GM12878 (cell line): ENCODE measurements around the gene REL. TPM values are rescaled to one million over a fixed set of nuclear protein-coding genes. Genes with fewer than 3 reads are reported as not detected.

ENCODE experiments used
- ATAC-seq: fragments of 200-7000 bp; cut with Tn5 transposase; 3 replicates; pipeline ENCODE4 v1.9.1; 2020; ENCODE audit warnings: mild to moderate bottlenecking, moderate library complexity
- BruUV-seq: library from RNA; stranded (reverse); fragments of 400-500 nt; replicated peaks from 2 replicates; lab custom pipeline; 2021; lab: Mats Ljungman, UMichigan
- CTCF ChIA-PET: fragments of 300-600 bp; sonication (Branson Sonifier 250); formaldehyde crosslinking; extraction: SDS; loops from one replicate; lab custom pipeline; 2021; ENCODE audit warnings: inconsistent platforms; lab: Yijun Ruan, JAX
- POLR2A ChIA-PET: fragments of 350-600 bp; formaldehyde crosslinking; extraction: SDS; loops from one replicate; lab custom pipeline; 2021; ENCODE audit warnings: inconsistent platforms; lab: Charles Lee
- RAD21 ChIA-PET: fragments of 300-600 bp; sonication (Branson Sonifier 250); formaldehyde crosslinking; loops from one replicate; lab custom pipeline; 2023; ENCODE audit warnings: antibody characterized with exemption; ENCODE audit not compliant: unreplicated experiment; lab: Charles Lee
- SMC1A ChIA-PET: fragments of 300-600 bp; sonication (Branson Sonifier 250); formaldehyde crosslinking; loops from one replicate; lab custom pipeline; 2023; ENCODE audit not compliant: unreplicated experiment, uncharacterized antibody; lab: Charles Lee
- DNase-seq: peaks from one replicate; pipeline ENCODE4 v3.0.0-alpha.2; 2011; ENCODE audit warnings: low read depth, low spot score
- FAIRE-seq: peaks from 3 replicates; lab custom pipeline; 2011; peaks lifted over from hg19 to GRCh38; lab: Jason Lieb, UNC
- H2AFZ ChIP-seq: 2 replicates; pipeline ENCODE4 v1.6.0; 2011; ENCODE audit warnings: low read depth, low read length, control low read depth; ENCODE audit not compliant: control insufficient read depth
- H3K27ac ChIP-seq: 2 replicates; pipeline ENCODE4 v1.5.1; 2011; ENCODE audit warnings: control low read depth; ENCODE audit not compliant: control insufficient read depth, insufficient read depth
- H3K27me3 ChIP-seq, 2 experiments: replicated peaks in 1 of 2; 2 replicates each; pipeline versions ENCODE4 v1.6.0 to v1.6.1; 2011; ENCODE audit warnings: low read length in 1 of 2; ENCODE audit not compliant: control insufficient read depth in 2 of 2, insufficient read depth in 2 of 2
- H3K36me3 ChIP-seq, 2 experiments: 2 replicates each; pipeline ENCODE4 v1.5.1; 2011; ENCODE audit warnings: low read length in 1 of 2; ENCODE audit not compliant: control insufficient read depth in 2 of 2, insufficient read depth in 2 of 2
- H3K4me1 ChIP-seq: 2 replicates; pipeline ENCODE4 v1.6.1; 2011; ENCODE audit warnings: mild to moderate bottlenecking, low read length, moderate library complexity, mixed read lengths; ENCODE audit not compliant: control insufficient read depth, insufficient read depth
- H3K4me2 ChIP-seq: 2 replicates; pipeline ENCODE4 v1.6.0; 2011; ENCODE audit warnings: control low read depth; ENCODE audit not compliant: control insufficient read depth, insufficient read depth
- H3K4me3 ChIP-seq: fragments of 200-600 bp; sonication (generic); 2 replicates; pipeline ENCODE4 v1.5.1; 2016
- H3K79me2 ChIP-seq: 2 replicates; pipeline ENCODE4 v1.6.0; 2011; ENCODE audit warnings: low read length; ENCODE audit not compliant: control insufficient read depth, insufficient read depth
- H3K9ac ChIP-seq: 2 replicates; pipeline ENCODE4 v1.8.0; 2011; ENCODE audit warnings: low read length, control low read depth, mixed read lengths; ENCODE audit not compliant: control insufficient read depth, insufficient read depth
- H3K9me3 ChIP-seq: replicated peaks from 3 replicates; pipeline ENCODE4 v1.5.1; 2011; ENCODE audit warnings: mild to moderate bottlenecking, low read length; ENCODE audit not compliant: control insufficient read depth, insufficient read depth
- H4K20me1 ChIP-seq: 2 replicates; pipeline ENCODE4 v1.6.0; 2011; ENCODE audit not compliant: control insufficient read depth, insufficient read depth
- CBFB ChIP-seq: IDR thresholded peaks from 2 replicates; pipeline ENCODE4 v1.6.1; 2016; ENCODE audit warnings: antibody characterized with exemption, low read depth
- HDAC6 ChIP-seq: fragments of 200-600 bp; sonication (generic); IDR thresholded peaks from one replicate; pipeline ENCODE4 v1.8.0; 2017; ENCODE audit warnings: antibody characterized with exemption; ENCODE audit not compliant: unreplicated experiment
- IRF5 ChIP-seq: fragments of 450-650 bp; IDR thresholded peaks from 2 replicates; pipeline ENCODE4 v1.6.1; 2017; ENCODE audit warnings: borderline replicate concordance
- JUND ChIP-seq: IDR thresholded peaks from 2 replicates; pipeline ENCODE4 v1.6.1; 2012; ENCODE audit warnings: low read depth, mild to moderate bottlenecking, low read length, improper control_type of control experiment, moderate library complexity
- MXI1 ChIP-seq: fragments of 150-350 bp; IDR thresholded peaks from 2 replicates; pipeline ENCODE4 v1.6.1; 2011; ENCODE audit warnings: low read depth, mild to moderate bottlenecking, inconsistent platforms, low read length, improper control_type of control experiment
- MYC ChIP-seq: IDR thresholded peaks from 2 replicates; pipeline ENCODE4 v1.6.1; 2011; ENCODE audit warnings: mild to moderate bottlenecking, low read length, moderate library complexity, inconsistent platforms; ENCODE audit not compliant: insufficient read depth, insufficient replicate concordance, insufficient read length, severe bottlenecking
- PAX5 ChIP-seq: IDR thresholded peaks from 2 replicates; pipeline ENCODE4 v1.6.1; 2011; ENCODE audit warnings: low read depth, low read length, borderline replicate concordance
- PML ChIP-seq: IDR thresholded peaks from 2 replicates; pipeline ENCODE4 v1.6.1; 2012; ENCODE audit warnings: low read length, inconsistent platforms
- RELA ChIP-seq: fragments of 450-650 bp; IDR thresholded peaks from 2 replicates; pipeline ENCODE4 v1.8.0; 2014; ENCODE audit warnings: borderline replicate concordance; ENCODE audit not compliant: partially characterized antibody
- SIX5 ChIP-seq: IDR thresholded peaks from 2 replicates; pipeline ENCODE4 v1.6.1; 2011; ENCODE audit warnings: mild to moderate bottlenecking, low read depth, low read length, moderate library complexity; ENCODE audit not compliant: severe bottlenecking
- STAT1 ChIP-seq: fragments of 450-650 bp; conservative IDR thresholded peaks from 2 replicates; pipeline ENCODE4 v1.6.1; 2014; ENCODE audit warnings: antibody characterized with exemption, mild to moderate bottlenecking
- TARDBP ChIP-seq: IDR thresholded peaks from 2 replicates; pipeline ENCODE4 v1.6.1; 2016; ENCODE audit warnings: borderline replicate concordance
- TCF12 ChIP-seq: IDR thresholded peaks from 2 replicates; pipeline ENCODE4 v1.6.1; 2011; ENCODE audit warnings: low read depth, mild to moderate bottlenecking, low read length
- TCF3 ChIP-seq: IDR thresholded peaks from 2 replicates; pipeline ENCODE4 v1.6.1; 2012; ENCODE audit warnings: low read depth, mild to moderate bottlenecking, low read length, borderline replicate concordance; ENCODE audit not compliant: insufficient read depth
- YY1 ChIP-seq: IDR thresholded peaks from 2 replicates; pipeline ENCODE4 v1.6.1; 2011; ENCODE audit warnings: low read depth, mild to moderate bottlenecking, low read length
- ZSCAN29 ChIP-seq: fragments of 450-650 bp; IDR thresholded peaks from 2 replicates; pipeline ENCODE4 v1.6.1; 2017; ENCODE audit warnings: mild to moderate bottlenecking, moderate library complexity
- WGBS: methylation state at CpG from one replicate; pipeline ENCODE4 v1.1.6; 2016; ENCODE audit warnings: low lambda C conversion rate; ENCODE audit not compliant: insufficient replicate concordance, insufficient coverage; ENCODE audit errors: missing lambda C conversion rate; 5-methylcytosine and 5-hydroxymethylcytosine counted together
- in situ Hi-C: fragments of 300-500 bp; cut with MboI; formaldehyde crosslinking; loops from 9 replicates; pipeline ENCODE4 v1.14.3; 2018; ENCODE audit warnings: mixed read lengths
- intact Hi-C: fragments of 100-400 bp; cut with micrococcal nuclease; formaldehyde crosslinking; loops from one replicate; pipeline ENCODE4 v1.14.2; 2022; ENCODE audit not compliant: unreplicated experiment
- polyA plus RNA-seq, 11 experiments: library from polyadenylated mRNA; depleted of rRNA in 4 of 11; unstranded in 6 of 11; stranded (reverse) in 5 of 11; fragments of >200 nt; fragmentation: Nextera tagmentation in 4 of 11; fragmentation: Illumina TruSeq in 1 of 11; extraction: Ambion mirVana in 4 of 11; extraction: Trizol in 1 of 11; gene quantifications; 1 replicate in 1 of 11; 2 replicates in 10 of 11; pipeline versions ENCODE4 v1.2.1 to v1.2.3, GENCODE V29; 2011 to 2016; ENCODE audit warnings: inconsistent platforms in 2 of 11, missing spikeins in 2 of 11, low read depth in 1 of 11
- total RNA-seq, 4 experiments: library from RNA; depleted of rRNA in 3 of 4; stranded (reverse); fragments of >200 nt in 3 of 4; fragmentation: Illumina TruSeq in 1 of 4; extraction: Trizol in 1 of 4; gene quantifications; 2 replicates each; pipeline versions ENCODE4 v1.2.1 to v1.2.3, GENCODE V29; 2013 to 2021
- TF ChIP-seq, protein P1 (sequence below): fragments of 450-650 bp; IDR thresholded peaks from 2 replicates; pipeline ENCODE4 v1.6.1; 2018; ENCODE audit warnings: borderline replicate concordance, mild to moderate bottlenecking; ENCODE audit not compliant: partially characterized antibody
- TF ChIP-seq, protein P2 (sequence below): fragments of 450-650 bp; conservative IDR thresholded peaks from 2 replicates; pipeline ENCODE4 v1.6.1; 2017; ENCODE audit warnings: mild to moderate bottlenecking, moderate library complexity

The REL gene
- total and polyA plus RNA-seq, 10 of the 15 experiments (the other 5 are each of a cell fraction or from before 2014, with no cell fraction given), result 6.3 to 52.4 (median 26.6) TPM

GRCh38 chr2:60849187-60849586 lies 32.2 kb upstream of the REL start:
- 83% methylated on average over 2 of the region's 3 CpGs for WGBS
- Histone ChIP-seq H3K27me3 (no peaks in the 10 kb centered on the region), H2AFZ (no peak overlapping the region), H3K27ac (no peak overlapping the region), H3K9ac (no peak overlapping the region), H3K4me3 (no peak overlapping the region), H3K79me2 (no peaks in the 10 kb centered on the region), H4K20me1 (no peaks in the 10 kb centered on the region), H3K9me3 (no peaks in the 10 kb centered on the region), H3K4me2 (no peak overlapping the region), H3K36me3 (no peaks in the 10 kb centered on the region), H3K4me1 (peaks cover 10% of the 10 kb centered on the region)
- DNase-seq, result no peak
- in situ Hi-C loops, result no loop called here
- ATAC-seq, result no peak
- RAD21 ChIA-PET, result interaction anchor here (0.7 to 1.4 kb wide), 2 partner anchors 18 to 21 kb away, joined by 3 read pairs; no protein-coding TSS in a partner anchor
- POLR2A ChIA-PET, result interaction anchor here (0.6 to 1.3 kb wide), 6 partner anchors 12 to 601 kb away, joined by 3 to 7 read pairs (median 5); no protein-coding TSS in a partner anchor
- FAIRE-seq, result no peak
- no TSS peak for BruUV-seq
- CTCF ChIA-PET, result interaction anchor here (1.9 kb wide), 1 partner anchor 14 kb away, joined by 7 read pairs; no protein-coding TSS in a partner anchor
- TF ChIP-seq, protein P1, sequence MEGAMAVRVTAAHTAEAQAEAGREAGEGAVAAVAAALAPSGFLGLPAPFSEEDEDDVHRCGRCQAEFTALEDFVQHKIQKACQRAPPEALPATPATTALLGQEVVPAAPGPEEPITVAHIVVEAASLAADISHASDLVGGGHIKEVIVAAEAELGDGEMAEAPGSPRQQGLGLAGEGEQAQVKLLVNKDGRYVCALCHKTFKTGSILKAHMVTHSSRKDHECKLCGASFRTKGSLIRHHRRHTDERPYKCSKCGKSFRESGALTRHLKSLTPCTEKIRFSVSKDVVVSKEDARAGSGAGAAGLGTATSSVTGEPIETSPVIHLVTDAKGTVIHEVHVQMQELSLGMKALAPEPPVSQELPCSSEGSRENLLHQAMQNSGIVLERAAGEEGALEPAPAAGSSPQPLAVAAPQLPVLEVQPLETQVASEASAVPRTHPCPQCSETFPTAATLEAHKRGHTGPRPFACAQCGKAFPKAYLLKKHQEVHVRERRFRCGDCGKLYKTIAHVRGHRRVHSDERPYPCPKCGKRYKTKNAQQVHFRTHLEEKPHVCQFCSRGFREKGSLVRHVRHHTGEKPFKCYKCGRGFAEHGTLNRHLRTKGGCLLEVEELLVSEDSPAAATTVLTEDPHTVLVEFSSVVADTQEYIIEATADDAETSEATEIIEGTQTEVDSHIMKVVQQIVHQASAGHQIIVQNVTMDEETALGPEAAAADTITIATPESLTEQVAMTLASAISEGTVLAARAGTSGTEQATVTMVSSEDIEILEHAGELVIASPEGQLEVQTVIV, result no peak
- TF ChIP-seq MYC (no peak), YY1 (no peak), TCF3 (no peak), SIX5 (no peak), IRF5 (no peak), CBFB (no peak), JUND (no peak), RELA (no peak), TARDBP (no peak), MXI1 (no peak), STAT1 (no peak), HDAC6 (no peak), PAX5 (no peak), TCF12 (no peak), ZSCAN29 (no peak), PML (no peak)
- TF ChIP-seq, protein P2, sequence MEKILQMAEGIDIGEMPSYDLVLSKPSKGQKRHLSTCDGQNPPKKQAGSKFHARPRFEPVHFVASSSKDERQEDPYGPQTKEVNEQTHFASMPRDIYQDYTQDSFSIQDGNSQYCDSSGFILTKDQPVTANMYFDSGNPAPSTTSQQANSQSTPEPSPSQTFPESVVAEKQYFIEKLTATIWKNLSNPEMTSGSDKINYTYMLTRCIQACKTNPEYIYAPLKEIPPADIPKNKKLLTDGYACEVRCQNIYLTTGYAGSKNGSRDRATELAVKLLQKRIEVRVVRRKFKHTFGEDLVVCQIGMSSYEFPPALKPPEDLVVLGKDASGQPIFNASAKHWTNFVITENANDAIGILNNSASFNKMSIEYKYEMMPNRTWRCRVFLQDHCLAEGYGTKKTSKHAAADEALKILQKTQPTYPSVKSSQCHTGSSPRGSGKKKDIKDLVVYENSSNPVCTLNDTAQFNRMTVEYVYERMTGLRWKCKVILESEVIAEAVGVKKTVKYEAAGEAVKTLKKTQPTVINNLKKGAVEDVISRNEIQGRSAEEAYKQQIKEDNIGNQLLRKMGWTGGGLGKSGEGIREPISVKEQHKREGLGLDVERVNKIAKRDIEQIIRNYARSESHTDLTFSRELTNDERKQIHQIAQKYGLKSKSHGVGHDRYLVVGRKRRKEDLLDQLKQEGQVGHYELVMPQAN, result no peak
- SMC1A ChIA-PET, result interaction anchor here (0.6 to 1.6 kb wide), 3 partner anchors 10 to 24 kb away, joined by 3 read pairs; no protein-coding TSS in a partner anchor
- intact Hi-C loops, result no loop called here
